Activated naive CD4-positive, alpha-beta T cell treated with anti-CD3 and anti-CD28 coated beads, Interleukin-2, amount 50 U/mL, for 72 hours (primary cell): ENCODE measurements around the gene MAB21L4. TPM values are rescaled to one million over a fixed set of nuclear protein-coding genes. Genes with fewer than 3 reads are reported as not detected.

Source experiments
- ATAC-seq, 2 donors: fragments of 150-1000 bp; cut with Tn5 transposase; 2 replicates each; pipeline ENCODE4 v1.10.0; 2021; ENCODE audit warnings: mild to moderate bottlenecking in 2 of 2, moderate library complexity in 2 of 2
- DNase-seq, 2 donors: peaks; one replicate each; pipeline ENCODE4 v3.0.0; 2021 to 2022; ENCODE audit warnings: low spot score in 2 of 2
- H3K27ac Mint-ChIP-seq, 2 donors: one replicate each; pipeline ENCODE4 v1.8.0; 2022; ENCODE audit warnings: mild to moderate bottlenecking in 2 of 2, mixed read lengths in 2 of 2
- H3K36me3 Mint-ChIP-seq, 2 donors: one replicate each; pipeline ENCODE4 v1.8.0; 2022; ENCODE audit warnings: mixed read lengths in 2 of 2
- H3K9me3 Mint-ChIP-seq, 2 donors: one replicate each; pipeline ENCODE4 v1.8.0; 2022; ENCODE audit warnings: mixed read lengths in 2 of 2
- total RNA-seq, 2 donors: library from RNA; stranded (reverse); gene quantifications; one replicate each; pipeline ENCODE4 v1.2.3, GENCODE V29; 2022

MAB21L4 gene
- total RNA-seq, 2 donors from 2014 or later = not detected

DNA sequence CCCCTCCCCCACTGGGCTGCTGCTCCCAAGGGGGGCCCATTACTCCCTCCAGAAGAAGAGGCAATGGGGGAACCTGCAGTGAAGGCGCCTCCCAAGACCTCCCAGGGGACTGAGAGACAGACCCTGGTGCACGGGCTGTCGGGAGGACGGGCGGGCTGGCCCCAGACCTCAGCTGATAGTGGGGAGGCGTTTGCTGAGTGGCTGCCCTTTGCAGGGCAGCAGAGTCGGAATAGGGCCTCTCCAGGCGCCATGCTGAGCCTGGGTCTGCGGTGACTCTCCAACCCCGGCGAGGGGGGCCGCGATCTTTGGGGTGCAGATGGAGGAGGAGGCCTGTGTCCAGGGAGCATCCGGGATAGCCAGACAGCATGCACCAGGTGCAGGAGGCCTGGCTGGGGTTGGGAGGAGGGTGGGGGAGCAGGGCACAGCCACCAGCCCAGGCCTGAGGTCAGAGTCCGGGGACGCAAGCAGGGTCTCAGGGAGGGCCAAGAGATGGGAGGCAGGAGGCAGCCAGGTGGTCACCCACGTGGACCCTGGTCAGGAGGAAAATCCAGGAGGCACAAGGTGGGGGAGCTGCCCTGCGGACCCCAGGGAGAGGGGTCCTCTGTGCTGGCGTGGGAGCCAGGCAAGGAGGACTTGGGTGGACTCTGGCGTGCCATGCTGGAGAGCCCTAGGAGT is 21.2 kb upstream of the MAB21L4 start:
- peak in 1 of 2 donors; percentile 47 for DNase-seq
- Mint-ChIP-seq H3K27ac (no peak overlapping the region), H3K9me3 (no peaks in the 10 kb centered on the region), H3K36me3 (no peaks in the 10 kb centered on the region)
- ATAC-seq = no peak

DNA sequence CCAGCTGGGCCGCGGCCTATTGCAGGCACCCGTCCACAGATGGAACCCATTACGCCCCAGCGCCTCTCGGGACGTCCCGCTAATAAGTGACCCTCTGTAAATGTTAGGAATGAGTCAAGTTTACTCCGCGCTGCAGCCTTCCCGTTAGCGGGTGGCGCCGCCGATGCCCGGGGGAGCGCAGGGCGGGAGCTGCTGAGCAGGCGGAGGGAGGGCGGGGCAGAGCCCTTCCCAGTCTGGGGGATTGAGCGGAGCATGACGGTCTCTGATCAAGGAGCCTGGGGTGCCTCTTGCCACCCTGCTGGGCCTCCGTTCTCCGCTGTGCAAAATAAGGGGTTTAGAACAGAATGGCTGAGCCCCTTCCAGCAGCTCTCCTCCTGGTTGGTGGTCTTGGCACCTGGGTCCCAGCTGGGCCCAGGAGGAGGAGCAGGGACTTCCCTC is 20.6 kb upstream of the MAB21L4 start:
- ATAC-seq = no peak
- DNase-seq = peak in 1 of 2 donors; percentile 38
- Mint-ChIP-seq H3K36me3 (no peaks in the 10 kb centered on the region), H3K9me3 (no peaks in the 10 kb centered on the region), H3K27ac (no peak overlapping the region)

DNA sequence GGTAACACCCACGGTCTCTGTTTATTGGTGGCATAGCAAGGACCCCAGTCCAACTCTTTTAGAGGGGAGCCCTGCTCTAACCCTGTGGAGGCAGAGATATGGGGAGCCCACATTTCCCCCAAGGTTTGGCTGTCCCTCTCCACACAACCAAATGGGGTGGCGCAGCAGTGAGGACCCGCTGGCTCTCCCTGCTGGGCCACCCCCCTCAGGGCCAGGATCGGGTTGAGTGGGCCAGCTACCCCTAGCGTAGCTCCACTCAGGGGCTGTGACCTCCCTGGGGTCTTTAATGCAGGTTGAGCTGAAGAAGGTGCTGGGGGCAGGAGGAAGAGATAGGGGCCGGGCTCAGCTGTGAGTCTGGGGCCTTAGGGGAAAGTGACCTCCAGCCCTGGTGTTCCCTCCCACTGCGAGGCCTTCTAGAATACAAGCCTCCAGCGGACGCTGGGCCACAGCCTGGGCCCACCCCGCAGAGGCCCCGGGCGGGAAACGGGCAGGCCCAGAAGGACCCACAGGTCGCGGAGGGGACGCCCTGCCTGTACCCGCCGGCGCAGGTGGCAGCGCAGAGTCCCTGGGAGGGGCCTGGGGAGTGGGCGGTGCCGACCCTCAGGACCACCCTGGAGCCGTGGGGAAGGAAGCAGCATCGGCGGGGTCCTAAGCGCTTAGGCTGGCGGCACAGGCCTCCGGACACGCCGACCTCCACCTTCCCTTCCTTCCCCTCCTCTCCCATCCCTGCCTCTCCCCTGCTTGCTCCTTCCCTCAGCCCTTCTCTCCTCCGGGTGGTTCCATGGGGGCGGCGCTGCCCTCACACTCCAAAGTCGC is 19.8 kb upstream of the MAB21L4 start:
- DNase-seq (peak in 1 of 2 donors; percentile 50), ATAC-seq (no peak)
- Mint-ChIP-seq H3K9me3 (no peaks in the 10 kb centered on the region), H3K27ac (no peak overlapping the region), H3K36me3 (no peaks in the 10 kb centered on the region)

DNA sequence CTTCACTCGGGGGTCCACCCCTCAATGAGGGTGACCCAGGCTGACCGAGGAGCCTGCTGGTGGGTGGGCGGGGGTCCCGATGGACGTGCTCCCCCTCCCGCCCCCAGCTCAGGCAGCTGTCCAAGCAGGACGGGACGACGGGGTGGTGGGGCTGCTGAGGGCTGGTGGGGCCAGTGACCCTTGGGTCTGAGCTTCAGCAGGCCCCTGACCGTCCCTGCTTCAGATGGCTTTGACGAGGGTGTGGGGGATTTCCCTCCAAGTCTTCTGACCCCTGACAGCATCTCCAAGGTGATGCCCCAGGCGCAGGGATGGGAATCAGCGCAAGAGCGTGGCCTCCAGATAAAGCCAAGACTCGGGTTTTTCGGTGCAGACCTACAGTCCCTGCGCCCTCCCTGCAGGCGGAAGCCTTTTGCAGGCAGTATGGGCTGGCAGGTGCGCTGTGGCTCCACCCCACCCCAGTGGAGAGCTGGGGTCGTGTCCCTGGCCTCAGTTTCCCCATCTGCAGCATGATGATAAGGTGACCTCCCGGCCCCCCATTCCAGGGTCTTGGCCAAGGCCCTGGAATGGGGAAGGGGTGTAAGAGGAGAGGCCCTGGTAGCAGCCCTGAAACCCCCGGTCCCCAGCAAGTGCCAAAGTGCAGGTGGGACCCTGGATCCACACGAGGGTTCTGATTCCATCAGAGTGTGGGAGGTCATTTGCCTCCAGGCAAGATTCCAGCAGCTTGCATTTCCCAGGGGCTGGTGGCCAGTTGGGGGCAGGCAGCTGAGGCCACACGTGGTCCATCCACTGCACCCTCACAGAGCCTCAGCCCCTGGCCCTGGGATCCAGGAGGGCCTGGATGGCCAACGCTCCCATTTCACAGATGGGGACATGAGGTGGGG is 18.9 kb upstream of the MAB21L4 start:
- Mint-ChIP-seq H3K27ac (no peak overlapping the region), H3K36me3 (no peaks in the 10 kb centered on the region), H3K9me3 (no peaks in the 10 kb centered on the region)
- DNase-seq (no peak), ATAC-seq (peak in 1 of 2 donors; percentile 25)

DNA sequence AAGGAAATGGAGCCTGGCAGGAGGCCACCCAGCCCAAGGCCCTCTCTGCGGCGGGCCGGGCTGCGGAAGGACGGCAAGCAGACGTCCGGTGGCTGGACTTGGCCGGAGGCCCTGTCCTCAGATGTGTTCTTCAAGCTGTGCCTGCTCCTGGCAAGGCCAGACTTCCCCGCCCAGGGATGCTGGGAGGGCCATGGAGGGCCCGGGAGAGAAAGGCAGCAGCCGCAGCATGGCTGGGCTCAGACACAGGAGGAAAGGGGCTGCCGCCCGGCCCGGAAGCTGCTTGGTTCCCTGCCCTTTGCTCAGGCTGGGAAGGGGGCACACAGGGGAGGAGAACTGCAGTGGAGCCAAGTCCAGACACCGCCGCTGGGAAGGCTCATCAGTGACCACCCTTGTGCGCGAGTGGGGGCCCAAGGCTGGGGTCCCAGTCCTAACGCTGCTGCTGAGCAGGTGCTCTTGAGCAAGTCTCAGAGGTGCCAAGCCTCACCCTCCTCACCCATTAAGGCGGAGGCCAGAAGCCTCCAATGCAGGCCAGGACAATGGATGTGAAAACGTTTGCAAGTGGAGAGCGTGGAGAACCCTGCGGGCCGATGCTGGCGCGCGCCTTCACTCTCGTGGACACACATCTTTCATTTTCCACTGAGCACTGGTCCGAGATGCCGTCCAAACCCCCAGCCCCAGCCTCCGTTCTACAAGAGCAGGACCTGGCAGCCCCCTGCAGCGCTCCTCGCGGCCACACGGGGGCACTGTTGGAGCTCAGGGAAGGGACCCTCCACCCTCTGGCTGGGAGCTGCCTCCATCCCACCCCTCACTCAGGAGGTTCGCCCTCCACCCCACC is 18.1 kb upstream of the MAB21L4 start:
- peak; percentile 58 to 75 for ATAC-seq
- H3K9me3 Mint-ChIP-seq = no peaks in the 10 kb centered on the region
- H3K27ac Mint-ChIP-seq = no peak overlapping the region
- peak in 1 of 2 donors; percentile 86 for DNase-seq
- H3K36me3 Mint-ChIP-seq = no peaks in the 10 kb centered on the region

DNA sequence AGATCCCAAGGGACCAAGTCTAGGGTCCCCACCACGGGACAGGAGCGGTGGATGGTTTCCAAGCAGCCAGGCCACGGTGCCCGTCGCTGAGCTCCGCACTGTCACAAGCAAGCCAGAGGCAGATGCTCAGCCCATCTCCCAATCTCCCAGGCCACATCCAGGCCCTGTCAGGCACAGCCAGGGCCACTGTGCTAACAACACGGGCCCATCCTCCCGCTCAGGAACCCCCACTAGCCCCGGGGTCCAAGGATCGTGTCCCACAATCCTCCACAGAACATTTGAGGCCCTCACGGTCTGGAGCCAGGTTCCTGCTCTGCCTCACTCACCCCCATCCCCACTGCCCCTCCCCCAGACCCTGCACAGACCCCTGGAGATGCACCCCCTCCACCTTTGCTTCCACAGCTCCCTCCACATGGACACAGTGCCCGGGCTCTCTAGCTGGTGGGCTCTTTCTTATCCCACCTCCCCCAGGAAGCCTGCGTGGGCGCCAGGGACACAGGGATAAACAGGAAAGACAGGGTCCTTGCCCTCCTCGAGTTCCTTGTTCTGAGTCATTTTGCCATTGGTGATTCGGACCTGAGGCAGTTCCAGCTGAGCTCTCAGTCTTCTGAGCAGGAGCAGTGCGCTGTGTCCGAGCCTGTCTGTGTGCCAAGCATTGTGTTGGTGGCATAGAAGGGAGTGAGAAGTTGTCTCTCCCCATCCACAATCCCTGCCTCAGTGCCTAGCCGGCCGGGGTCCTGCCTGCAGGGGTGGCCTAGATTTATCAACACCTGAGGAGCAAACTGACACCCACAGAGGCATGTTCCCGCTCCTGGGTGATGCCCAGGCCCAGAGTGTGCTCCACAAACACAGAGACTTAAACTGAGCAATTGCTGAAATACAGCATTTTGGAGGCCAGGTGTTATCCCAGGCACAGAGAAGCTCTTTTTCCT is 17.2 kb upstream of the MAB21L4 start:
- Mint-ChIP-seq H3K9me3 (no peaks in the 10 kb centered on the region), H3K27ac (no peak overlapping the region), H3K36me3 (no peaks in the 10 kb centered on the region)
- ATAC-seq = no peak
- no peak for DNase-seq

DNA sequence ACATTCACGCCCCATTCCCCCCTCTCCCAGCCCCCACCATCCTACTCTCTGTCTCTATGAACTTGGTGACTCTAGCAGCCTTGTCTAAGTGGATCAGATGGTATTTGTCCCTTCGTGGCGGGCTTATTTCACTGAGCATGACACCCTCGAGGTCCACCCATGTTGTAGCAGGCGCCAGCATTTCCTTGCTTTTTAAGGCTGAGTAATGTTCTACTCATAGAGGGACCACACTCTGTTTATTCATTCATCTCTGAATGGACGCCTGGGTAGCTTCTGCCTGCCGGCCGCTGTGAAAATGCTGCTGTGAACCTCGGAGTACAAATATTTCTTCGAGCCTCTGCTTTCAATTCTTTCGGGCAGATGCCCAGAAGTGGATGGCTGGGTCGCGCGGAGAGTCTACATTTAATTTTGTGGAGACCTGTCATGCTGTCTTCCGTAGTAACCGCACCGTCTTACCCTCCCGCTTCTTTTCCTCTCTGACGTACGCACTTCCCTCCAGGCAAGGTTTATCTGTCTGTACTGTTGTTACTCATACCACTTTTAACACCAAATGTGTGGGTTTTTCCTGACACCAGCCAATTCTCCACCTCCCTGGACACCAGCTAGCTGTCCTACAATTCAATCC is 15.8 kb upstream of the MAB21L4 start:
- no peak for DNase-seq
- Mint-ChIP-seq H3K27ac (no peak overlapping the region), H3K9me3 (no peaks in the 10 kb centered on the region), H3K36me3 (no peaks in the 10 kb centered on the region)
- ATAC-seq = no peak

DNA sequence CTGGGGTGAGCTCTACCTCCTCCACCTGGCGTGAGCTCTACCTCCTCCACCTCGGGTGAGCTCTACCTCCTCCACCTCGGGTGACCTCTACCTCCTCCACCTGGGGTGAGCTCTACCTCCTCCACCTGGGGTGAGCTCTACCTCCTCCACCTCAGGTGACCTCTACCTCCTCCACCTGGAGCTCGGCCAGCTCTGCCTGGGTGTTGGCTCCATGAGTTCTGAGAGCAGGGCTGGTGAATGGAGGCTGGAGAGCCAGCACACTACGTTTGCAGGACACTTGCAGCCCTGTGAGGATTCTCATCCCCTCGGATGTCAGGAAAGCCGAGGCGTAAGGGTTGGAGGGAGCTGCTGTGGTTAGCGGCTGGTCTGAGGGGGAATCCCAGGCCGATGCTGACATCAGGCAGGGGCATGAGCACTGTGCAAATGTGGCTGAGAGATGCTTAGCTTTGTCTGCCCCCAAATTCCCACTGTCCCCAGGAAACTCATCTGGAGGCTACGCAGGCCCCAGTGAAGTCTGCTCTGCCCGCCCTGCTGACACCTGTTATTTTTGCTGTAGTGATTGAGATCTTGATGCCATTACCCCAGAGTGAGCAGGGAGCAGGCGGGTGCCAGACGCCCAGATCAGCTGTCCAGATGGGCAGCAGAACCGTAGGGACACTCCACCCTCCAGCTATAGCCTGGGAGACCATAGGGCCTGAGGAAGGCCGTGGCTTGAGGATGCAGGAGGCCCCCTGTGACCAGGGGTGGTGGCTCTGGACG is 13.4 kb upstream of the MAB21L4 start:
- Mint-ChIP-seq H3K27ac (no peak overlapping the region), H3K36me3 (no peaks in the 10 kb centered on the region), H3K9me3 (no peaks in the 10 kb centered on the region)
- ATAC-seq (no peak), DNase-seq (no peak)

DNA sequence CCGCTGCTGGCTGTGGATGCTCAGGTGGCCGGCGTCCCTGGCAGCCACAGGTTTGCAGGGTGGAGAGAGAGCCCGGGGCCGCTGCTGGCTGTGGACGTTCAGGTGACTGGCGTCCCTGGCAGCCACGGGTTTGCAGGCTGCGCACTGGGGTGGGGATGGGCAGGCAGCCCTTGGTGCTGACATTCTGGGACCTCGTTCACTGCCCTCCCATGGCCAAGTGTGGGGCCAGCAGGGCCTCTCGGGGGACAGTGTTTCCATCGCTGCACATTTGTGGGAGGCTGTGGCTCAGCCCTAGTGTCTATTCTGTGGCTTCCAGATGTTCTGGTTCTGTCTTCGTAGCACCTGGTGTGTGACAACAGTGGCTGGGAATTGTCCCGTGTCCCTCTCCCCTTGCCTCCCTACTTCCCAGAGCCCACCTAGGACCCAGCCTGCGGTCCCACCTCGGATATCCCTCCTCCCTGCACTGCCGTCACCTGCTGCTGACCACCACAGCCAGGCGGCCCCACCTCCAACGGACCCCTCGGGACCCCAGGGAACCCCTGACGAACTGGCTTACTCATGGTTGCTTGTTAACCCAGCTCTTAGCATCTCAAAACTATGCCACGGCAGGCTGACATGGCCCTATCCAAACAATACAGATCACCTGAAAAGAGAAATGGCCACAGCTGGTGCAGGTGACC is 11.1 kb upstream of the MAB21L4 start:
- DNase-seq (no peak), ATAC-seq (no peak)
- Mint-ChIP-seq H3K27ac (no peak overlapping the region), H3K36me3 (no peaks in the 10 kb centered on the region), H3K9me3 (no peaks in the 10 kb centered on the region)

DNA sequence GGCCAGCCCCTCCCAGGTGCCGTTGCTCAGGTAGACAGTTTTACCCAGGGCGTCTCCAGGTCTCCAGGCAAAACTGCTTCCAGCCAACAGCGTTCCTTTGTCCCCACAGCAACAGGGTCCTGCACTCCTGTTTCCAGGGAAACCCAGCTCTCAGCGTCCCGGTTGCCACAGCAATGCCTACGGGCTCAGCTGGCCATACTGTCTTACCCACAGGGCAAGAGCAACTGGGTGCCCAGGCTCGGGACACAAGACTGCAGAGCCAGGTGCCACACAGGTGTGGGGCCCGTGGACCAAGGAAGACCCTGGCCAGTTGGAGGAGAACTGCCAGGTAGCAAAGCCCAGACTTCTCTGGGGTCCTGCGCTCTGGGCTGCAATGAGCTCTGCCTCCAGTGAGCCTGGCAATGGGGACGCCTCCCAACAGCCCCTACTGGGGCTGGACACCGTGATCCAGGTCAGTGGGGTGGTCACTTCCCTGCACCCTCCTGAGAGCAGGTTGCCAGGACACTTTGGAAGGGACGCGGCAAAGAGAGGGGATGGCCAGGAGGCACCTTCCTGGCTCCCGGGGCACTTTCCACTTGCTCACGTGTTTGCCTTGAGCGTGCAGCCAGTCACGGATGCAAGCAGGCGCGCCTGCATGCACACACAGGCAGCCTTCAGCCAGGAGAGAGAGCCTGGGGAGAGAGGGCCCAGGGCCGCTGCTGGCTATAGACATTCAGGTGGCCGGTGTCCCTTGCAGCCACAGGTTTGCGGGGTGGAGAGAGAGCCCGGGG is 10.4 kb upstream of the MAB21L4 start, which contains the start of gene CROCC2:
Gene CROCC2, plus strand, starts transcription at position 196 of the 770 bp plus-strand sequence. Its CDS starts 178 bp downstream, at position 374.
- Mint-ChIP-seq H3K9me3 (no peaks in the 10 kb centered on the region), H3K27ac (no peak within 1 kb of the TSS), H3K36me3 (no peaks in the 10 kb centered on the region)
- ATAC-seq (no peak), DNase-seq (no peak)

DNA sequence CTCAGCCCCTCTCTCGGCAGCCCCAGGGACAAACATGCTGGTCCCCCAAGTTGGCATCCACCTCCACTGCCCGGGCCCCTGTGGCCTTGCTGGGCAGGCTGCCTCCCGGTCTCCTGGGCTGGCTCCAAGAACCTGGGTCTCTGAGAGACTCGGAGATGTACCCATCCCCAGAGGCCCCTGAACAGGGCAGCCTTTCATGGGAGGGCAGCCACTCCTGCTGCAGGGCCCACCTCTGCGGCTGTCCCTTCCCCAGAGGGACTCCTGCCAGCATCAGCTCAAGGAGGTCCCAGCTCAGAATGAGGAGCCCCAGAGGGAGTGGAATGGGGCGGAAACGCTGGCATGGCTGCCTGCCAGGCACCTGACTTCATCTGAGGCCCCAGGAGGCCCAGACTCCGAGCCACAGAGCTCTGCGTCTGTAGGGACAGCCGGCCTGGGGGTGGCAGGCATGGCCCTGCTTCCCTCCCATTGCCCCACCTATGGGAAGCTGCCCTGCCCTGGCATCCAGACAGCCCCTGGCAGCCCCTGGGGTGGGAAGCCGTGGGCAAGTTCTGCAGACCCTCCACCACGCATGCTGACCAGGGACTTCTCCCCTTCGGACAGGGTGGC is 9.3 kb upstream of the MAB21L4 start:
- H3K27ac Mint-ChIP-seq = no peak overlapping the region
- DNase-seq = no peak
- H3K9me3 Mint-ChIP-seq = no peaks in the 10 kb centered on the region
- no peak for ATAC-seq
- no peaks in the 10 kb centered on the region for H3K36me3 Mint-ChIP-seq

DNA sequence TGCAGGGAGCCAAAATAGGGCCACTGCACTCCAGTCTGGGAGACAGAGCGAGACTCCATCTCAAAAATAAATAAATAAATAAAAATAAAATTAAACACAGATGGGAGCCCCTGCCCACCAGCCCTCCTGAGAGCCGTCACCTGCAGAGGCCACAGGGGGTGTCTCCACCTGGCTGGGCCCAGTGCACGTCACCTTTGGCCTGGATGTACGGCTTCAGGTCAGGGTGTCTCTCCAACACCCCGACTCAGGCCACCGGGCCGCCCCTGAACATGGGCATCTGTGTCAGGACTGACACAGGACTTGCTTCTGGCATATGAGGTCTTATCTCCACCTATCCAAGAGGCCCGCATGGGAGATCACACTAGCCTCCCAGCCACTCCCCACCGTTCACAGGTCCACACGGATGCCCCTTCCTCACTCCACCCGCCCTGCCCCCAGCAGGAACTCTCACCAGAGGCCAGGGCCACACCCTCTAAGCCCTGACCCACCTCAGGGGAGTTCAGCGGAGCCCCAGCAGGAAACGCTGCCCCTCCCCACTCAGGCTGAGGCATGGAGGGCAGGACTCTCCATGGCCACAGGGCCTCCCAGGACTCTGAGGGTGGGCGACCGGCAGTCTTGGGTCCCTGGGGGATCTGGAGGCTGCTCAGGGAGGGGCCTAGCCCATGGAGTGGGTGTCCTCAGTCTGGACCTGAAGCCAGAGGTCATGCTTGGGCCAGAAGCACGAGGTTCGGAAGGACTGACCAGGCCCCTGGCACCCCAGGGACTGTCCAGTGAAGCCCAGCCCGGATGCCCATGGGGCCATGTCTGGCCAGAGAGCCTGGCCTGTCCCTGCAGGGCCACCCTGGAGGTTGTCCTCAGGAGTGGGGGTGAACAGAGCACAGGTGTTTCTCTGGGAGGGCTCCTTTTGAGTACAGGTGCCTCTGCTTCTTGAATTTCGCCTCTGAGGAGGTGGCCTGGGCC is 8.5 kb upstream of the MAB21L4 start:
- Mint-ChIP-seq H3K36me3 (no peaks in the 10 kb centered on the region), H3K27ac (no peak overlapping the region), H3K9me3 (no peaks in the 10 kb centered on the region)
- DNase-seq = no peak
- ATAC-seq = no peak
